K562 (cell line): Measurements from ENCODE around the gene ZBTB20. TPM values are rescaled to one million over a fixed set of nuclear protein-coding genes. Genes with fewer than 3 reads are reported as not detected.

Source experiments
- ATAC-seq: fragments of 200-7000 bp; cut with Tn5 transposase; 3 replicates; pipeline ENCODE4 v1.9.1; 2020; ENCODE audit warnings: moderate library complexity
- BruUV-seq: library from RNA; stranded (reverse); fragments of 400-500 nt; replicated peaks from 2 replicates; lab custom pipeline; 2021; lab: Mats Ljungman, UMichigan
- CTCF ChIA-PET: fragments of 300-600 bp; formaldehyde crosslinking; extraction: SDS; loops from one replicate; lab custom pipeline; 2021; ENCODE audit warnings: low intra/inter-chr PET ratio; lab: Yijun Ruan, JAX
- POLR2A ChIA-PET: fragments of 300-600, 350-650 bp; sonication (Branson Sonifier 250); formaldehyde crosslinking; extraction: SDS; loops from one replicate; lab custom pipeline; 2021; ENCODE audit warnings: antibody characterized with exemption, inconsistent platforms; lab: Yijun Ruan, JAX
- DNase-seq, 4 experiments: peaks; one replicate each; pipeline versions ENCODE4 v3.0.0 to v3.0.0-alpha.2; 2011 to 2018; ENCODE audit warnings: low spot score in 3 of 4, mixed read lengths in 3 of 4; ENCODE audit errors: extremely low read depth in 1 of 4
- FAIRE-seq: peaks from 2 replicates; lab custom pipeline; 2011; peaks lifted over from hg19 to GRCh38; lab: Jason Lieb, UNC
- H2AFZ ChIP-seq: 2 replicates; pipeline ENCODE4 v1.6.0; 2011; ENCODE audit warnings: low read depth, low read length, control low read depth, inconsistent platforms
- H3K27ac ChIP-seq: fragments of 200-600 bp; 3 replicates; pipeline ENCODE4 v1.8.0; 2011; ENCODE audit warnings: low read depth, mild to moderate bottlenecking, control low read depth, inconsistent platforms, low read length, moderate library complexity, mixed read lengths; ENCODE audit errors: extremely low read depth
- H3K27me3 ChIP-seq, 2 experiments: fragments of 300-600 bp in 1 of 2; 2 replicates in 1 of 2; 3 replicates in 1 of 2; pipeline versions ENCODE4 v1.6.0 to v1.8.0; 2011; ENCODE audit warnings: inconsistent platforms in 2 of 2, low read length in 2 of 2, mild to moderate bottlenecking in 1 of 2, mixed read lengths in 1 of 2, moderate library complexity in 1 of 2; ENCODE audit not compliant: control insufficient read depth in 2 of 2, insufficient read depth in 2 of 2
- H3K36me3 ChIP-seq: fragments of 300-600 bp; 3 replicates; pipeline ENCODE4 v1.8.0; 2011; ENCODE audit warnings: mild to moderate bottlenecking, low read length, inconsistent platforms; ENCODE audit not compliant: control insufficient read depth, insufficient read depth
- H3K4me1 ChIP-seq, 2 experiments: fragments of 200-600 bp in 1 of 2; replicated peaks in 1 of 2; 2 replicates in 1 of 2; 3 replicates in 1 of 2; pipeline versions ENCODE4 v1.5.1 to v1.8.0; 2011; ENCODE audit warnings: inconsistent platforms in 2 of 2, low read length in 2 of 2, mild to moderate bottlenecking in 1 of 2, mixed read lengths in 1 of 2, moderate library complexity in 1 of 2; ENCODE audit not compliant: control insufficient read depth in 2 of 2, insufficient read depth in 2 of 2
- H3K4me2 ChIP-seq: 2 replicates; pipeline ENCODE4 v1.6.1; 2011; ENCODE audit warnings: low read length, control low read depth, inconsistent platforms, mixed read lengths; ENCODE audit not compliant: insufficient read depth
- H3K4me3 ChIP-seq: fragments of 200-600 bp; sonication (generic), shearing (Covaris generic); 2 replicates; pipeline ENCODE4 v1.5.1; 2016; ENCODE audit warnings: control low read depth, inconsistent platforms
- H3K79me2 ChIP-seq: fragments of 200-600 bp; 3 replicates; pipeline ENCODE4 v1.8.0; 2011; ENCODE audit warnings: low read length, inconsistent platforms; ENCODE audit not compliant: control insufficient read depth, insufficient read depth
- H3K9ac ChIP-seq, 2 experiments: 2 replicates each; pipeline versions ENCODE4 v1.6.0 to v1.6.1; 2011; ENCODE audit warnings: low read depth in 2 of 2, low read length in 2 of 2, control low read depth in 1 of 2, inconsistent platforms in 1 of 2, mild to moderate bottlenecking in 1 of 2, mixed read lengths in 1 of 2; ENCODE audit not compliant: insufficient read depth in 1 of 2
- H3K9me1 ChIP-seq: one replicate; pipeline ENCODE4 v1.6.0; 2011; ENCODE audit warnings: inconsistent platforms, mild to moderate bottlenecking, low read length, moderate library complexity; ENCODE audit not compliant: control insufficient read depth, insufficient read depth
- H3K9me3 ChIP-seq: replicated peaks from 2 replicates; pipeline ENCODE4 v1.5.1; 2011; ENCODE audit warnings: low read depth, low read length, inconsistent platforms; ENCODE audit not compliant: control insufficient read depth, insufficient read depth
- H4K20me1 ChIP-seq: replicated peaks from 2 replicates; pipeline ENCODE4 v1.6.1; 2011; ENCODE audit warnings: low read length, inconsistent platforms, mixed read lengths; ENCODE audit not compliant: control insufficient read depth, insufficient read depth
- CBX1 ChIP-seq: sonication (generic); IDR thresholded peaks from 2 replicates; pipeline ENCODE4 v1.6.1; 2016; ENCODE audit warnings: antibody characterized with exemption, low read depth, mild to moderate bottlenecking
- CEBPZ ChIP-seq: fragments of 150-350 bp; IDR thresholded peaks from 2 replicates; pipeline ENCODE4 v1.6.1; 2014; ENCODE audit warnings: low read depth, mild to moderate bottlenecking, low read length, borderline replicate concordance
- KDM1A ChIP-seq, 2 experiments: fragments of 450-650 bp; IDR thresholded peaks; 2 replicates each; pipeline ENCODE4 v1.6.1; 2016; ENCODE audit warnings: mild to moderate bottlenecking in 2 of 2
- KDM2B ChIP-seq: fragments of 250-450 bp; sonication (Bioruptor Pico); IDR thresholded peaks from 2 replicates; pipeline ENCODE4 v1.8.0; 2021; ENCODE audit warnings: mild to moderate bottlenecking, moderate library complexity
- PKNOX1 ChIP-seq: fragments of 450-650 bp; IDR thresholded peaks from 2 replicates; pipeline ENCODE4 v1.6.1; 2016
- SAFB ChIP-seq: fragments of 200-400 bp; formaldehyde crosslinking; IDR thresholded peaks from 2 replicates; pipeline ENCODE4 v1.6.1; 2017; ENCODE audit warnings: low read depth, low read length, borderline replicate concordance
- TSHZ1 ChIP-seq: fragments of 250-450 bp; sonication (Bioruptor Pico); IDR thresholded peaks from 2 replicates; pipeline ENCODE4 v1.4.0; 2020; ENCODE audit warnings: mild to moderate bottlenecking, moderate library complexity
- XRCC3 ChIP-seq: fragments of 450-650 bp; IDR thresholded peaks from 2 replicates; pipeline ENCODE4 v1.6.1; 2017; ENCODE audit warnings: mild to moderate bottlenecking, moderate library complexity
- ZBTB17 ChIP-seq: fragments of 450-650 bp; formaldehyde crosslinking; IDR thresholded peaks from 2 replicates; pipeline ENCODE4 v1.4.0; 2020; ENCODE audit warnings: mild to moderate bottlenecking
- ZNF197 ChIP-seq: fragments of 200-800 bp; sonication (Bioruptor generic); IDR thresholded peaks from 2 replicates; pipeline ENCODE4 v1.6.1; 2016; ENCODE audit warnings: low read depth, missing genetic modification characterization, missing compliant biosample characterization
- ZNF311 ChIP-seq: fragments of 250-450 bp; sonication (Bioruptor Pico); IDR thresholded peaks from 2 replicates; pipeline ENCODE4 v1.4.0; 2020; ENCODE audit warnings: mild to moderate bottlenecking, moderate library complexity
- ZNF395 ChIP-seq: fragments of 200-800 bp; sonication (Bioruptor generic); IDR thresholded peaks from 2 replicates; pipeline ENCODE4 v1.6.1; 2017; ENCODE audit warnings: missing genetic modification characterization, missing compliant biosample characterization
- ZNF511 ChIP-seq: sonication (generic); formaldehyde crosslinking; IDR thresholded peaks from 2 replicates; pipeline ENCODE4 v1.8.0; 2022; ENCODE audit warnings: mild to moderate bottlenecking, missing genetic modification reagents
- WGBS: fragments of 100-300 bp; shearing (Covaris generic); methylation state at CpG from one replicate; pipeline ENCODE4 v1.1.6; 2016; ENCODE audit warnings: low coverage, mixed read lengths; ENCODE audit not compliant: insufficient coverage; ENCODE audit errors: missing lambda C conversion rate; 5-methylcytosine and 5-hydroxymethylcytosine counted together
- in situ Hi-C: fragments of 300-500 bp; cut with MboI; formaldehyde crosslinking; loops from 4 replicates; pipeline ENCODE4 v1.15.0; 2018; ENCODE audit warnings: inconsistent platforms, mixed read lengths
- intact Hi-C: fragments of 100-400 bp; cut with micrococcal nuclease; formaldehyde crosslinking; loops from 2 replicates; pipeline ENCODE4 v1.14.2; 2022
- polyA plus RNA-seq, 8 experiments: library from polyadenylated mRNA; depleted of rRNA in 4 of 8; stranded (reverse) in 5 of 8; unstranded in 3 of 8; fragments of >200 nt; fragmentation: Nextera tagmentation in 2 of 8; fragmentation: Illumina TruSeq in 1 of 8; extraction: Ambion mirVana in 2 of 8; extraction: Trizol in 1 of 8; gene quantifications; 2 replicates each; pipeline versions ENCODE4 v1.2.1 to v1.2.3, GENCODE V29; 2011 to 2014; ENCODE audit warnings: inconsistent platforms in 1 of 8, missing spikeins in 1 of 8
- total RNA-seq, 7 experiments: library from RNA; depleted of rRNA in 6 of 7; stranded (reverse); fragments of >200 nt in 6 of 7; fragmentation: Illumina TruSeq in 2 of 7; extraction: Trizol in 2 of 7; gene quantifications; 2 replicates each; pipeline versions ENCODE4 v1.2.1 to v1.2.3, GENCODE V29; 2011 to 2021; ENCODE audit warnings: low replicate concordance in 1 of 7

The ZBTB20 gene
- total and polyA plus RNA-seq, 9 of the 15 experiments (the other 6 are each of a cell fraction or from before 2014, with no cell fraction given) = 0.17 to 1.7 (median 0.45) TPM

GRCh38 chr3:114437897-114438296 is 709.2 kb downstream of the ZBTB20 start:
- in situ Hi-C loops (no loop called here), intact Hi-C loops (no loop called here)
- no peak overlapping the region for H3K4me2 ChIP-seq
- no peaks in the 10 kb centered on the region for H3K27me3 ChIP-seq
- no peak for ATAC-seq
- no peaks in the 10 kb centered on the region for H3K9me3 ChIP-seq
- ChIA-PET CTCF (no interaction called here), POLR2A (no interaction called here)
- BruUV-seq = no TSS peak
- H3K9ac ChIP-seq = no peak overlapping the region
- H4K20me1 ChIP-seq = no peaks in the 10 kb centered on the region
- FAIRE-seq = no peak
- no peak overlapping the region for H3K27ac ChIP-seq
- no peaks in the 10 kb centered on the region for H3K9me1 ChIP-seq
- no peaks in the 10 kb centered on the region for H3K79me2 ChIP-seq
- no peak overlapping the region for H2AFZ ChIP-seq
- H3K4me3 ChIP-seq = no peak overlapping the region
- H3K36me3 ChIP-seq = no peaks in the 10 kb centered on the region
- WGBS = 0% methylated on average over 2 of the region's 2 CpGs
- no peaks in the 10 kb centered on the region for H3K4me1 ChIP-seq
- no peak for DNase-seq
- no peak for TF ChIP-seq ZNF511 (CRISPR knock-in tag)
- no peak for TF ChIP-seq ZNF197
- TF ChIP-seq XRCC3 = no peak
- no peak for TF ChIP-seq PKNOX1
- no peak for TF ChIP-seq CBX1
- no peak for TF ChIP-seq CEBPZ
- TF ChIP-seq ZBTB17 (CRISPR knock-in tag) = no peak
- no peak for TF ChIP-seq ZNF395 (CRISPR knock-in tag)
- TF ChIP-seq SAFB = no peak
- TF ChIP-seq ZNF311 (CRISPR knock-in tag) = no peak
- TF ChIP-seq KDM2B (CRISPR knock-in tag) = no peak
- no peak for TF ChIP-seq TSHZ1 (CRISPR knock-in tag)
- no peak for TF ChIP-seq KDM1A (IDR thresholded peaks at IDR 0.05)
